Loucy (cell line): ENCODE data around the gene CCDC92.

ENCODE experiments used
- EZH2phosphoT487 ChIP-seq: fragments of 200-600 bp; IDR thresholded peaks from 2 replicates; pipeline ENCODE4 v1.6.1; 2018; ENCODE audit warnings: antibody characterized with exemption, mild to moderate bottlenecking, moderate library complexity, borderline replicate concordance
- TF ChIP-seq, protein P1 (sequence below): fragments of 200-600 bp; sonication (generic); conservative IDR thresholded peaks from 2 replicates; pipeline ENCODE4 v1.5.1; 2014; ENCODE audit warnings: mild to moderate bottlenecking, antibody characterized with exemption, low read length

DNA sequence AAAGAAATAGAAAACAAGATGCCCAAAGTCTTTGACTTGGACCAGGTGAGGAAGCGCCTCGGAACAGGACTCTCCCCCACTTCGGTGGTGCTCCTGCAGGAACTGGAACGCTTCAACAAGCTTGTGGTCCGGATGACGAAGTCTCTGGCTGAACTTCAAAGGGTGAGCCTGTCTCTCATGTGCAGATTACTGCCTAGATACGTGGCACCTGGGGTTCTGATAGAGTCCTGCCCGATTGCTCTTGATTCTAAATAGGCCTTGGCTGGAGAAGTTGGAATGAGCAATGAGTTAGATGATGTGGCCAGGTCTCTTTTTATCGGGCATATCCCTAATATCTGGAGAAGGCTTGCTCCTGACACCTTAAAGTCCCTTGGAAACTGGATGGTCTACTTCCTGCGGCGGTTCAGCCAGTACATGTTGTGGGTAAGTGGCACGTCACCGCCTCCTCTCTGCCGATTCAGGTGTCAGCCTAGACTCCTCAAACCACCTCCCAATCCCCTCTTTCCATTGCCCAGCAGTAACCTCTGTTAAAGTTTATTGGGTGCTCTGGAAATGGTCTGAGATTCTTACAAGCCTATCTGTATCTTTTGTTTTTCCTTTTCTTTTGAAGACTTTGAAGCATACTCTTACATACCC lies 40.8 kb downstream of the CCDC92 start:
- TF ChIP-seq EZH2phosphoT487: no peak
- TF ChIP-seq, protein P1, sequence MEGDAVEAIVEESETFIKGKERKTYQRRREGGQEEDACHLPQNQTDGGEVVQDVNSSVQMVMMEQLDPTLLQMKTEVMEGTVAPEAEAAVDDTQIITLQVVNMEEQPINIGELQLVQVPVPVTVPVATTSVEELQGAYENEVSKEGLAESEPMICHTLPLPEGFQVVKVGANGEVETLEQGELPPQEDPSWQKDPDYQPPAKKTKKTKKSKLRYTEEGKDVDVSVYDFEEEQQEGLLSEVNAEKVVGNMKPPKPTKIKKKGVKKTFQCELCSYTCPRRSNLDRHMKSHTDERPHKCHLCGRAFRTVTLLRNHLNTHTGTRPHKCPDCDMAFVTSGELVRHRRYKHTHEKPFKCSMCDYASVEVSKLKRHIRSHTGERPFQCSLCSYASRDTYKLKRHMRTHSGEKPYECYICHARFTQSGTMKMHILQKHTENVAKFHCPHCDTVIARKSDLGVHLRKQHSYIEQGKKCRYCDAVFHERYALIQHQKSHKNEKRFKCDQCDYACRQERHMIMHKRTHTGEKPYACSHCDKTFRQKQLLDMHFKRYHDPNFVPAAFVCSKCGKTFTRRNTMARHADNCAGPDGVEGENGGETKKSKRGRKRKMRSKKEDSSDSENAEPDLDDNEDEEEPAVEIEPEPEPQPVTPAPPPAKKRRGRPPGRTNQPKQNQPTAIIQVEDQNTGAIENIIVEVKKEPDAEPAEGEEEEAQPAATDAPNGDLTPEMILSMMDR: 0 out of 2 replicates have a peak, but pooled peaks have one; percentile 14
